Measurements from ENCODE around the gene CKS2. TPM values are rescaled to one million over a fixed set of nuclear protein-coding genes. Genes with fewer than 3 reads are reported as not detected.

The CKS2 gene
- total RNA-seq, 4 donors from 2014 or later: 14.5 to 28.8 (median 16.0) TPM; not detected in 1

DNA sequence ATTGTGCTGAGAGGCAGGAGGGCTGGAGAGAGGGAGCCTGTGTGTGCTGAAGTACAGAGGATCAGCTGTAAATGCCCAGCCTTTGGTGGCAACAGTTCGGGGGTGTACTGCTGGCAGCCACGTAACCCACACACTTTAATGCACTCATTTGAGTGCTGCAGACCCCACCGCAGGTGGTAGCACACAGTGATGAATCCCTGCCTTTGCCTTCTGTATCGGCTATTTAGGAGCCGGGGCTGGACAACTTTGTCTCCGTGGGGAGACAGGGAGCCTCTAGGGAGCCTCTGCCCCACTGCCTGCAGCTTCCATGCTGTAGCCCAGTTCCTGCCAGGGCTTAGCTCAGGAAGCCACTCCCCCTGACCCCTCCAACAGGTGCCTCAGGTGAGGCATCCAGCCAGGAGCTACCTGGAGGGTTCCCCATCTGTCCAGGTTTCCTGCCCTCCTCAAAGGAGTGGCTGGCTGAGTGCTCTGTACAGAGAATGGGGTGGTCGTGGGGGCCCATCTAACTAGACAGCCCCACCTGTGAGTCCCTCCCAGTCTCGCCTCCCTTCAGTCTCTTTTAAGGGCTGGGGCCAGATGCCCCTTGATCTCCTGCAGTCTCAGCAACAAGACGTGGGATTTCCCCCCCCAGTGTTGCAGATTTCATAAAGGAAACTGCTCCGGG, 51.8 kb downstream of the CKS2 start:
- in situ Hi-C loops (cut with MboI; ENCODE audit: low pct_ligation_motif_present in 1 of 4, low pct_unique_long_range_greater_than_20kb in 1 of 4, low sequenced_read_pairs in 3 of 4) (no loop called here), intact Hi-C loops (cut with DNase I; ENCODE audit: low total_unique reads) (no loop called here)
- WGBS, 2 donors (ENCODE audit: low coverage in 1 of 2): 90% methylated on average over 10 of the region's 10 CpGs; no CpG with 5 or more reads in 1 of the 2 donors
- Histone ChIP-seq H3K4me1 (no peaks in the 10 kb centered on the region), H3K27me3 (no peaks in the 10 kb centered on the region), H3K36me3 (peaks cover 0 to 30% (median 13%) of the 10 kb centered on the region in 4 donors), H3K9me3 (no peaks in the 10 kb centered on the region), H3K4me3 (no peak overlapping the region), H3K27ac (no peak overlapping the region)
- TF ChIP-seq, protein P1, sequence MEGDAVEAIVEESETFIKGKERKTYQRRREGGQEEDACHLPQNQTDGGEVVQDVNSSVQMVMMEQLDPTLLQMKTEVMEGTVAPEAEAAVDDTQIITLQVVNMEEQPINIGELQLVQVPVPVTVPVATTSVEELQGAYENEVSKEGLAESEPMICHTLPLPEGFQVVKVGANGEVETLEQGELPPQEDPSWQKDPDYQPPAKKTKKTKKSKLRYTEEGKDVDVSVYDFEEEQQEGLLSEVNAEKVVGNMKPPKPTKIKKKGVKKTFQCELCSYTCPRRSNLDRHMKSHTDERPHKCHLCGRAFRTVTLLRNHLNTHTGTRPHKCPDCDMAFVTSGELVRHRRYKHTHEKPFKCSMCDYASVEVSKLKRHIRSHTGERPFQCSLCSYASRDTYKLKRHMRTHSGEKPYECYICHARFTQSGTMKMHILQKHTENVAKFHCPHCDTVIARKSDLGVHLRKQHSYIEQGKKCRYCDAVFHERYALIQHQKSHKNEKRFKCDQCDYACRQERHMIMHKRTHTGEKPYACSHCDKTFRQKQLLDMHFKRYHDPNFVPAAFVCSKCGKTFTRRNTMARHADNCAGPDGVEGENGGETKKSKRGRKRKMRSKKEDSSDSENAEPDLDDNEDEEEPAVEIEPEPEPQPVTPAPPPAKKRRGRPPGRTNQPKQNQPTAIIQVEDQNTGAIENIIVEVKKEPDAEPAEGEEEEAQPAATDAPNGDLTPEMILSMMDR (IDR thresholded peaks at IDR 0.05): no peak
- TF ChIP-seq EP300 (IDR thresholded peaks at IDR 0.05; ENCODE audit: low read depth): no peak
- DNase-seq: no peak

DNA sequence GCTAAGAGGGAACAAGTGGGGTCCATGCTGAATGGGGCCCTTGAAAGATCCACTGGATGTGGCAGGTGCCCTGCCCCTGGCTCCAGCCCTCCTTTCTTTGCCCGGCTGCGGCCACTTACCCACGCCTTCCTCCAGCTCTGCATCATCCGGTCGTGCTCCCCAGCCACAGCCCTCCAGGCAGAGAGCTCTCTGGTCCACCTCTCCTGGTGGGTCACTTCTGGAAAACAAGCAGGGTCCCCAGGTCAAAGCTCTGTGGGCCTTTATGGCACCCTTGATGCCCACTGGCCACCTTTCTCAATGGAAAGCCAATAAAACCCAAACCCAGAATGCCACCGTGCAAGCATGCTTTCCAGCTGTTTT, 52.3 kb downstream of the CKS2 start:
- intact Hi-C loops (cut with DNase I; ENCODE audit: low total_unique reads) (no loop called here), in situ Hi-C loops (cut with MboI; ENCODE audit: low pct_ligation_motif_present in 1 of 4, low pct_unique_long_range_greater_than_20kb in 1 of 4, low sequenced_read_pairs in 3 of 4) (no loop called here)
- Histone ChIP-seq H3K4me3 (no peak overlapping the region), H3K9me3 (no peaks in the 10 kb centered on the region), H3K36me3 (peaks cover 0 to 25% (median 11%) of the 10 kb centered on the region in 4 donors), H3K4me1 (no peaks in the 10 kb centered on the region), H3K27ac (no peak overlapping the region), H3K27me3 (no peaks in the 10 kb centered on the region)
- WGBS, 2 donors (ENCODE audit: low coverage in 1 of 2): 87% methylated on average over 6 of the region's 6 CpGs; no CpG with 5 or more reads in 1 of the 2 donors
- no peak for DNase-seq
- TF ChIP-seq POLR2A (IDR thresholded peaks at IDR 0.05) (no peak), EP300 (IDR thresholded peaks at IDR 0.05; ENCODE audit: low read depth) (no peak), POLR2AphosphoS5 (IDR thresholded peaks at IDR 0.05) (no peak)
- TF ChIP-seq, protein P1 (IDR thresholded peaks at IDR 0.05): no peak

DNA sequence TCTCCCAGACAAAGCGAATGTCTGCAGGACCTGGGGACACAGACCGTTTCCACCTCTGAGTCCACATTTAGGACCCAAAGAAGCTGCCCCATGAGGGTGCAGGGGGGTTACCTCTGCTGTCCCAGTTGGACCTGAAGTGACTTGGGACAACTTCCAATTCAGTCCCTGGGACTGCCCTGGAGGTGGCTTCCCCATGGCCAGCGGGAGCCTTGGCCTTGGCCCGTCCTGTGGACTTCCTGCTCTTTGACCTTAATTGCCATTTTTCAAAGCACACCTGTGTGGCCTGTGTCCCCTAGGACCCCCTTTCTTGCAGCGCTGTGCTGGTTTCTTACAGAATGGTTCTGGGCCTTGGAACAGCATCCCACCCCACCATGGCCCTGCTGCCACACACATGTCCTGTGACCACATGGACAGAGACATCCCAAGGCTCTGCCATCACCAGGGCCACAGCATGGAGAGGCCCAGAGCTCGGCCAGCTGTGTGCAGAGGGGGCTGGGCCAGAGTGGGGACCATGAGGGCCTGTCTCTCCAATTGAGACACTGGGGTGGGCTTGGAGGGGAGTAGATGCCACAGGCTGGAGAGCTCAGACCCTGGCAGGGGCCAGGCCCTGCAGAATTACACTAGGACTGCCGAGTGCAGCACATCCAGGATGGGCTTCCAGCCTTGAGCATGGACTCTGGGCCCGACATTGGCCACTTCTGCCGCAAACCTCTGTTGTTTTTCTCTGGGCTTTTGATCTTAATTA, 53.1 kb downstream of the CKS2 start:
- Histone ChIP-seq H3K27me3 (no peaks in the 10 kb centered on the region), H3K27ac (no peak overlapping the region), H3K4me1 (no peaks in the 10 kb centered on the region), H3K36me3 (peaks cover 0 to 18% (median 7%) of the 10 kb centered on the region in 4 donors), H3K9me3 (no peaks in the 10 kb centered on the region), H3K4me3 (no peak overlapping the region)
- in situ Hi-C loops (cut with MboI; ENCODE audit: low pct_ligation_motif_present in 1 of 4, low pct_unique_long_range_greater_than_20kb in 1 of 4, low sequenced_read_pairs in 3 of 4) (no loop called here), intact Hi-C loops (cut with DNase I; ENCODE audit: low total_unique reads) (no loop called here)
- DNase-seq: no peak
- TF ChIP-seq, protein P1 (IDR thresholded peaks at IDR 0.05): no peak
- TF ChIP-seq EP300 (IDR thresholded peaks at IDR 0.05; ENCODE audit: low read depth): no peak
- no peak for TF ChIP-seq POLR2AphosphoS5 (IDR thresholded peaks at IDR 0.05)
- no peak for TF ChIP-seq POLR2A (IDR thresholded peaks at IDR 0.05)
- 60 to 93% methylated on average over 1 to 9 of the region's 9 CpGs for WGBS, 2 donors (ENCODE audit: low coverage in 1 of 2)

DNA sequence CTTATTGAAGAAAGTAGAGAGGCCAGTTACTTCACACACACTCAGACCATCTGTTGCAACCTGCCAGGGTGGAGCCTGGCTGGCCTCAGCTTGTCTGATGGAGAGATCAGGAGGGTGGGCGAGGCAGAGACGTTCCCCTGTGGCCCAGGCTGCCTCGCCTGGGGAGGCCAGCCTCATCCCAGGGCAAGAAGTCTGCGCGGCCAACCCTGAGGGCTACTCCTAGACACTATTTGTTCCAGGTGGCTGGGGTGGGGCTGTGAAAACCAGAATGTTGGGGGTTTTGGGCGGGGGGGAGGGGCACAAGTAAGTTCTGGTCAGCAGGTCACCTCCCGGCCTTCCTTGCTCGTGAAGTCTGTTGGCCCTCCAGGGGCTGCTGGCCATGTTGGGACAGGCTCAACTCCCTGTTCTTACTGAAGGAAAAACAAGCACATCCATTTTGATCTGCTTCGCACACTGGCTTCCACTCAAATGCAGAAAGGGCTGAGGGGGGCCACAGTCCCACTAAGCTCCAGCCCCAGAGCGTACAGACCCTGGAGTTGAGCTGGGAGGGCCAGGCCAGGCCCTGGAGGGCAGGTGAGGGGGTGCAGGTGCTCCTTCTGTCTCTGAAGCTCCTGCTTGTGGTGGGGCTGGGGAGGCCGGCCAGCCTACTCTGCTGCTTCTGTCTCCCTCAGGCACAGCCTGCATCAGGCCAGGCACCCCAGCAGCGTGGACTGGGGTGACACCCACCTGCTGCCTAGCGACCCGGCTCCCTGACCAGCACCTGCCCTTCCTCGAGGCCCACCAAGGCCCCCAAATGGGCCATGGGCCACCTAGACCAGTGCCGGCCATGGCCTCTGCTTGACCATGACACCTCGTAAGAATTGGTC, 53.9 kb downstream of the CKS2 start:
- Histone ChIP-seq H3K4me3 (no peak overlapping the region), H3K9me3 (no peaks in the 10 kb centered on the region), H3K36me3 (peaks cover 0 to 10% (median 4%) of the 10 kb centered on the region in 4 donors), H3K27ac (no peak overlapping the region), H3K4me1 (no peaks in the 10 kb centered on the region), H3K27me3 (no peaks in the 10 kb centered on the region)
- WGBS, 2 donors (ENCODE audit: low coverage in 1 of 2): 89 to 100% methylated on average over 1 to 12 of the region's 17 CpGs
- no peak for DNase-seq
- TF ChIP-seq POLR2A (IDR thresholded peaks at IDR 0.05) (no peak), POLR2AphosphoS5 (IDR thresholded peaks at IDR 0.05) (no peak), EP300 (IDR thresholded peaks at IDR 0.05; ENCODE audit: low read depth) (no peak)
- TF ChIP-seq, protein P1 (IDR thresholded peaks at IDR 0.05): no peak
- intact Hi-C loops (cut with DNase I; ENCODE audit: low total_unique reads) (no loop called here), in situ Hi-C loops (cut with MboI; ENCODE audit: low pct_ligation_motif_present in 1 of 4, low pct_unique_long_range_greater_than_20kb in 1 of 4, low sequenced_read_pairs in 3 of 4) (no loop called here)
